ENCODE data around the gene VSIG10. TPM values are rescaled to one million over a fixed set of nuclear protein-coding genes. Genes with fewer than 3 reads are reported as not detected.
"Not testable (repeated sequence)": the region's sequence is repeated elsewhere in the genome, so short reads cannot be mapped to it uniquely, and the experiment has no call there.

The VSIG10 gene
- total RNA-seq, 2 donors from 2014 or later: 60.0 to 69.0 TPM

GRCh38 chr12:118029166-118029565, 74.6 kb downstream of the VSIG10 start:
- peaks cover 7% of the 10 kb centered on the region for H3K36me3 ChIP-seq
- intact Hi-C loops (cut with DNase I): loop anchor here (5.0 kb wide), 1 partner anchor 152 kb away; no protein-coding TSS in a partner anchor
- H3K4me1 ChIP-seq: no peaks in the 10 kb centered on the region
- no peak for DNase-seq
- no peak for TF ChIP-seq CTCF (IDR thresholded peaks at IDR 0.05)
- H3K9ac ChIP-seq (ENCODE audit: low read depth in 2 of 2, low read length in 2 of 2): no peak overlapping the region
- no peak overlapping the region for H3K27ac ChIP-seq
- no peak overlapping the region for H3K4me3 ChIP-seq
- H3K9me3 ChIP-seq: no peaks in the 10 kb centered on the region
- H3K27me3 ChIP-seq: no peaks in the 10 kb centered on the region

GRCh38 chr12:118025168-118025567, 78.6 kb downstream of the VSIG10 start:
- Histone ChIP-seq H3K27me3 (no peaks in the 10 kb centered on the region), H3K4me1 (no peaks in the 10 kb centered on the region), H3K36me3 (peaks cover 5% of the 10 kb centered on the region), H3K4me3 (no peak overlapping the region), H3K9ac (ENCODE audit: low read depth in 2 of 2, low read length in 2 of 2) (no peak overlapping the region), H3K27ac (no peak overlapping the region), H3K9me3 (no peaks in the 10 kb centered on the region)
- intact Hi-C loops (cut with DNase I): loop anchor here (5.0 kb wide), 1 partner anchor 148 kb away; no protein-coding TSS in a partner anchor
- no peak for TF ChIP-seq CTCF (IDR thresholded peaks at IDR 0.05)
- DNase-seq: no peak

GRCh38 chr12:118023301-118023860, 80.4 kb downstream of the VSIG10 start:
- no peak overlapping the region for H3K4me3 ChIP-seq
- no peak for TF ChIP-seq CTCF (IDR thresholded peaks at IDR 0.05)
- no peaks in the 10 kb centered on the region for H3K9me3 ChIP-seq
- peaks cover 5% of the 10 kb centered on the region for H3K36me3 ChIP-seq
- no peak overlapping the region for H3K9ac ChIP-seq (ENCODE audit: low read depth in 2 of 2, low read length in 2 of 2)
- no peaks in the 10 kb centered on the region for H3K4me1 ChIP-seq
- H3K27me3 ChIP-seq: no peaks in the 10 kb centered on the region
- intact Hi-C loops (cut with DNase I): no loop called here
- H3K27ac ChIP-seq: no peak overlapping the region
- no peak for DNase-seq

- H3K27ac ChIP-seq: no peak overlapping the region
- no peak for TF ChIP-seq CTCF (IDR thresholded peaks at IDR 0.05)
- DNase-seq: no peak
- no peak overlapping the region for H3K4me3 ChIP-seq
- H3K27me3 ChIP-seq: no peaks in the 10 kb centered on the region
- no peak overlapping the region for H3K9ac ChIP-seq (ENCODE audit: low read depth in 2 of 2, low read length in 2 of 2)
- H3K9me3 ChIP-seq: no peaks in the 10 kb centered on the region
- intact Hi-C loops (cut with DNase I): no loop called here
- H3K36me3 ChIP-seq: peaks cover 5% of the 10 kb centered on the region
- peaks cover 3% of the 10 kb centered on the region for H3K4me1 ChIP-seq
Measured at GRCh38 chr12:118022728-118023109, 81.1 kb downstream of the VSIG10 start.

GRCh38 chr12:118022097-118022727, 81.6 kb downstream of the VSIG10 start:
- H3K9ac ChIP-seq (ENCODE audit: low read depth in 2 of 2, low read length in 2 of 2); DNase-seq; H3K9me3 ChIP-seq; H3K4me1 ChIP-seq; H3K27ac ChIP-seq; H3K36me3 ChIP-seq; H3K27me3 ChIP-seq; intact Hi-C loops (cut with DNase I); H3K4me3 ChIP-seq: not testable (repeated sequence)

- H3K27ac ChIP-seq: no peak overlapping the region
- peaks cover 10% of the 10 kb centered on the region for H3K4me1 ChIP-seq
- H3K9ac ChIP-seq (ENCODE audit: low read depth in 2 of 2, low read length in 2 of 2): no peak overlapping the region
- intact Hi-C loops (cut with DNase I): no loop called here
- TF ChIP-seq CTCF (IDR thresholded peaks at IDR 0.05): no peak
- H3K36me3 ChIP-seq: no peaks in the 10 kb centered on the region
- DNase-seq: no peak
- H3K4me3 ChIP-seq: no peak overlapping the region
- H3K9me3 ChIP-seq: no peaks in the 10 kb centered on the region
- H3K27me3 ChIP-seq: no peaks in the 10 kb centered on the region
Measured at GRCh38 chr12:118020036-118020435, 83.8 kb downstream of the VSIG10 start.
